NCI-H1092 treated with DMSO at 0.1 percent for 48 hours (cell line): Measurements from ENCODE around the gene ZNF280A.
A peak's percentile ranks its signal among the peaks of the same experiment; 100 is the strongest.
"Not testable (repeated sequence)": the region's sequence is repeated elsewhere in the genome, so short reads cannot be mapped to it uniquely, and the experiment has no call there.

Experiments used
- DNase-seq: peaks from one replicate; lab custom pipeline; 2025; lab: John Stamatoyannopoulos, UW

The ZNF280A gene

DNA sequence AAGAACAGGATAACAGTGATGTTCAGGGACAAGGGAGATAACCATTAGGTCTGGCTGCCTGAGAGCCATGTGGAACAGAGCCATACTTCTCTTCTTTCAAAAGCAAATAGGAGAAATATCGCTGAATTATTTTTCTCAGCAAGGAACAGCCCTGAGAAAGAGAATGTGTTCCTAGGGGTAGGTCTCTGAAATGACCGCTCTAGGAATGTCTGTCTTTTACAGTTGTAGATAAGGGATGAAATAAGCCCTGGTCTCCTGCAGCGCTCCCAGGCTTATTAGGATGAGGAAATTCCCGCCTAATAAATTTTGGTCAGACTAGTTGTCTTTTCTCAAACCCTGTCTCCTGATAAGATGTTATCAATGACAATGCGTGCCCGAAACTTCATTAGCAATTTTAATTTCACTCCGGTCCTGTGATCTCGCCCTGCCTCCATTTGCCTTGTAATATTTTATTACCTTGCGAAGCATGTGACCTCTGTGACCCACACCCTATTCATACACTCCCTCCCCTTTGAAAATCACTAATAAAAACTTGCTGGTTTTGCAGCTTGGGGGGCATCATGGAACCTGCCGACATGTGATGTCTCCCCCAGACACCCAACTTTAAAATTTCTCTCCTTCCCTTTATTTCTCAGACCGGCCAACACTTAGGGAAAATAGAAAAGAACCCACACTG is 51.1 kb downstream of the ZNF280A start:
- not testable (repeated sequence) for DNase-seq

- no peak for DNase-seq
Measured at GRCh38 chr22:22467112-22467511, 53.0 kb downstream of the ZNF280A start.

DNA sequence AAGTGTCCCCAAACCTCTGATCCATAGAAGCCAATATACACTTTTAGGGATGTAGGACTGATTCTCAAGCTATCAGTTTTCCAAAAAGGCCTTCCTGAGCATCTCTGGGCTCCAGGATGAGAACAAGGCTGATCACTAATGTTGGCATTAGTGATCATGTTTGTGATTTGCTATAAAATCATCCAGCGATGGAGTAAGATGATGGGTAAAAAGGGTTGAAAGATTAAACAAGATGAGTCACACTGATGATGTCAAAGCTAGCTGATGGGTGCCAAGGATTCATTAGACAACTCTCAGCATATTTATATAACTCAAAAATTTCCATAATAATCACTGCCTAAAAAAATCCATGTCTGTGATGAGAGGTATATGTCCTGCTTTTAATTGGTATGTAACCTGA is 54.3 kb downstream of the ZNF280A start:
- DNase-seq = no peak

DNA sequence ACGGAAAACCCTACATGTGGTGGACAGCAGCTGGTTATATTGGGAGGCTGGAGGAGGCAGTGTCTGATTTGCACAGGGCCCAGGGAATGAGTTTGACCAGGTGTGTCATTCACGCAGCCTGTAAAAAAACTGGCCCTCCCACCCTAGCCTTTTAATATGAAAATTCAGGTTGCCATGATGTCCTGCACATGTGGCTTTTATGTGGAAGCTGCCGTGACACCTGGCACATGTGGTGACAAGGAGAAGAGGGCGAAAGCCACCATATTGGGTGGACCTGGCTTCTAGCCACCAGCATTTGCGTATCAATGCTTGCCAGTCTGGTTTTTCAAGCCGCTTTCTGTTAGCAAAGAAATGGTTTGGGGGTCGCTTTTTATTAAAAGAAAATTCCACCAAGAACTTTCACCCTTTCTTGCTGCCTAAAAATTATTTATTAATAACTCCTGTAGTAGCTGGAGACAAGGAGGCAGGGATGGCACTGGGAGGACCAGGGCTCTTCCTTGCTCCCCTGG is 54.9 kb downstream of the ZNF280A start:
- DNase-seq = no peak

- no peak for DNase-seq
Measured at GRCh38 chr22:22464541-22465054, 55.5 kb downstream of the ZNF280A start.

DNA sequence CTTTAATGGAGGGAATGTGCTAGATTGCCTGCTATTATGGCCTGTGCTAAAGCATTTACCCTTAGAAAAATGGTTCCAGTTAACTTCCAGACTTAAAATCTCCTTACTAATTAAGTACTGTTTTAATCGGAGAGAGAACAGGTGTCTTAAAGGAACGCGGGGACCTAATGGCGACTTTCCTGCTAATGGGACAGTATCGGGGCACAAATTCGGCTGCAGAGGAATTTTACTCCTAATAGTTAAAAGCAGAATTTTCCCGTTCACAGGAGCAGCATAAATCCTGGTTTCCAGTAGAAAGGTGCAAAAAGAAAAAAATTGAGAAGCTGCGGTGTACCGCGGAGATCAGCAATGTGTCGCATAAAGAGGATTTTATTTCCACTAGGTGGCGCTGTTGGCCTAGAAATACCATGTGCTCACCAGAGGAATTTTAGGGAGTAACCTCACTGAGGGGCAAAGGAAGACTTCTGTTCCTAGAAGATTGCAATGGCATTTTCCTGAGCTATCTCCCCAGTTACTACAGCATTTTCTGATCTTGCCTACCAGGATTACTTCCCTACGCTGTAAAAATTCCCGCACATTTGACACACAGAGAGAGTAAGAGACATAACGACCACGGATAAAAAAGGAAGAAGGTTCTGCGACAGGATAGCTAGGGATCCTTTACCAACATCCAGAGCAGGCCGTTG is 56.1 kb downstream of the ZNF280A start:
- peak; percentile 54 for DNase-seq
